ENCODE data around the gene B3GNT7. TPM values are rescaled to one million over a fixed set of nuclear protein-coding genes. Genes with fewer than 3 reads are reported as not detected.
"Not testable (repeated sequence)": the region's sequence is repeated elsewhere in the genome, so short reads cannot be mapped to it uniquely, and the experiment has no call there.

B3GNT7 gene
- total and polyA plus RNA-seq, 2 of the 4 experiments (the other 2 are of a cell fraction), result under 0.01 to 0.03 TPM

DNA sequence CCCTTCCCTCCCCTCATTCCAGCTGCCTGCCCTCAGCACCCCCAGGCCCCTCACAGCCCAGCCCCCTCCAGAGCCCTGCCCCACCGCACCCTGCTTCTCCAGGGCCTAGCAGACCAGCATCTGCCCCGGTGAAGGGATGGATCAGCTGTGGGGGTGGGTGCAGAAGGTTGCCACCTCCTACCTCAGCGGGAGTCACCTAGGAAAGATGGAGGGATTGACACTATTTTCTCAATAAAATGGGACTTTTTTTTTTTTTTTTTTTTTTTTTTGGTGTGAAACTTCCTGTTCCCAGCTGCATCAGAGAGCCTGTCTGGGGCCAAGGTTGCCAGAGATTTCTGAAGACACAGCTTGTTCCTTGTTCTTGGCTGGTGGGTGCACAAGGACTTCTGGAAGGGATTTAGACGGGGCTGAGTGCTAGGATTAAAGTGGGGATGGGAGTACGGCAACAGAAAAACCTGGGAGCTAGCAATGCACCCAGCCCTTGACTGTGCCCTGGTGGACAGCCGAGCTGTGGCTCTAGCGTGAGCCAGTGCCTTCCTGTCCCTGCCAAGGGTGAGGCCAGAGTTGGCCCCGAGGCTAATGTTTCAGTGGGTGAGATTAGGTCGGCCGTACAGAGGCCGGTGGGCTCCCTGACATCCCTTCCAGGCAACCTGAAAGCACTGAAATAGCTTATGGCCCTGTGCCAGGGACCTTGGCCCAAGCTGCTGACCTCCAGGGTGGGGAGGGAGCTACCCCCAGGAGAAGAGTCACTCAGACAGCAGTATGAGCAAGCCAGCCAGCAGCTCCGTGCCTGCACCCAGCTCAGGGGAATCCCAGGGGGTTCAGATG lies 4.6 kb downstream of the B3GNT7 start:
- H2BK5ac ChIP-seq (ENCODE audit: low read depth, low read length, poor library complexity, severe bottlenecking), result no peak overlapping the region
- in situ Hi-C loops (cut with MboI; ENCODE audit: low sequenced_read_pairs) (no loop called here), intact Hi-C loops (cut with micrococcal nuclease) (no loop called here), dilution Hi-C loops (cut with HindIII; ENCODE audit: low sequenced_read_pairs, unreplicated experiment) (no loop called here)
- H3K36me3 ChIP-seq (ENCODE audit: control insufficient read depth, insufficient read depth, low read length), result no peaks in the 10 kb centered on the region
- DNase-seq, result no peak
- 48% methylated on average over 6 of the region's 12 CpGs; no CpG with 5 or more reads in 1 of the 2 experiments for WGBS, 2 experiments (ENCODE audit: extremely low coverage in 2 of 2, insufficient read length in 1 of 2)
- peak overlapping the region in 1 of 2 experiments; percentile 12; a peak in 1 of 4 replicates for H4K8ac ChIP-seq (ENCODE audit: low read depth in 2 of 2, low read length in 2 of 2)
- H3K9me3 ChIP-seq (ENCODE audit: control insufficient read depth, insufficient read depth, low read length), result no peaks in the 10 kb centered on the region; the same call in 1 of the 2 replicates
- no peak overlapping the region for H3K23ac ChIP-seq (ENCODE audit: low read depth, low read length)
- no peak overlapping the region for H3K27ac ChIP-seq (ENCODE audit: insufficient read depth, low read length)
- peak overlapping the region; percentile 39; the same call in 1 of the 2 replicates for H2AK5ac ChIP-seq (ENCODE audit: low read depth, low read length)
- H2BK20ac ChIP-seq (ENCODE audit: low read depth, low read length), result no peak overlapping the region
- POLR2A ChIA-PET (ENCODE audit: unreplicated experiment), result no interaction called here
- peak; percentile 45 for ATAC-seq (ENCODE audit: low read depth)
- BruUV-seq (replicated peaks), result no TSS peak
- peaks cover 15% of the 10 kb centered on the region for H3K27me3 ChIP-seq (ENCODE audit: control insufficient read depth, insufficient read depth, low read length)
- no peak overlapping the region for H3K18ac ChIP-seq (ENCODE audit: low read depth, low read length)
- no peaks in the 10 kb centered on the region for H4K20me1 ChIP-seq (ENCODE audit: insufficient read depth, low read length)
- peak overlapping the region; percentile 16; the same call in 1 of the 2 replicates for H4K5ac ChIP-seq (ENCODE audit: low read depth, low read length)
- peak overlapping the region; percentile 40; the same call in 1 of the 2 replicates for H3K14ac ChIP-seq (replicated peaks; ENCODE audit: low read depth, low read length)
- H3K9me1 ChIP-seq (ENCODE audit: insufficient read depth, low read length), result no peaks in the 10 kb centered on the region
- peak overlapping the region; percentile 36; the same call in 1 of the 2 replicates for H3K4ac ChIP-seq (ENCODE audit: low read depth, low read length)
- H3K56ac ChIP-seq (ENCODE audit: extremely low read depth, insufficient read depth, low read length), result no peak overlapping the region
- peak overlapping the region; percentile 46 for H2AFZ ChIP-seq (replicated peaks; ENCODE audit: low read length, poor library complexity)
- peak overlapping the region; percentile 35; the same call in 1 of the 2 replicates for H4K91ac ChIP-seq (ENCODE audit: insufficient read depth, low read depth, low read length)
- no peak overlapping the region for H3K4me2 ChIP-seq (ENCODE audit: low read depth, low read length)
- TF ChIP-seq SMC3 (IDR thresholded peaks at IDR 0.05; ENCODE audit: low read depth, low read length), result no peak
- TF ChIP-seq NFE2L2 (IDR thresholded peaks at IDR 0.05; ENCODE audit: low read depth, low read length), result no peak
- H3K4me1 ChIP-seq (ENCODE audit: control insufficient read depth, insufficient read depth, low read length), result peaks cover 8% of the 10 kb centered on the region
- peak overlapping the region; percentile 70 for H2AK9ac ChIP-seq (replicated peaks; ENCODE audit: low read depth, low read length, poor library complexity)
- no peaks in the 10 kb centered on the region for H3K79me1 ChIP-seq (ENCODE audit: low read depth in 1 of 2, low read length in 2 of 2)
- H3K9ac ChIP-seq (ENCODE audit: low read depth, low read length), result no peak overlapping the region
- no peak overlapping the region for H3K4me3 ChIP-seq (ENCODE audit: insufficient read depth, low read depth, low read length)
- H2BK15ac ChIP-seq (ENCODE audit: low read depth, low read length), result no peak overlapping the region; the same call in 2 of the 3 replicates
- peak overlapping the region; percentile 74 for H2BK120ac ChIP-seq (ENCODE audit: low read depth, low read length)
- CTCF ChIA-PET, result interaction anchor here (0.6 to 1.0 kb wide), 4 partner anchors 13 to 442 kb away, joined by 3 to 5 read pairs (median 4); no protein-coding TSS in a partner anchor

DNA sequence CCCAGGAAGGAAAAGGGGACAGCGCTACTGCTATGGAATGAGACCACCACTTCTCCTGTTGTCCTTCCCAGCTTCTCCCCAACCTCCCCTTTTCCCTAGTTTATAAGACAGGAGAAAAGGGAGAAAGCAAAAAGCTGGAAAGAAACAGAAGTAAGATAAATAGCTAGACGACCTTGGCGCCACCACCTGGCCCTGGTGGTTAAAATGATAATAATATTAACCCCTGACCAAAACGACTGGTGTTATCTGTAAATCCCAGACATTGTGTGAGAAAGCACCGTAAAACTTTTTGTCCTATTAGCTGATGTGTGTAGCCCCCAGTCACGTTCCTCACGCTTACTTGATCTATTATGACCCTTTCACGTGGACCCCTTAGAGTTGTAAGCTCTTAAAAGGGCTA lies 5.2 kb downstream of the B3GNT7 start:
- 0 out of 2 replicates have a peak overlapping the region, but pooled peaks have one; percentile 74 for H2BK120ac ChIP-seq (ENCODE audit: low read depth, low read length)
- POLR2A ChIA-PET (ENCODE audit: unreplicated experiment), result not testable (repeated sequence)

More for the DNA sequence above, 5.2 kb downstream of the B3GNT7 start:
- ATAC-seq (ENCODE audit: low read depth); H3K27me3 ChIP-seq (ENCODE audit: control insufficient read depth, insufficient read depth, low read length); intact Hi-C loops (cut with micrococcal nuclease); H4K8ac ChIP-seq (ENCODE audit: low read depth in 2 of 2, low read length in 2 of 2); H3K79me1 ChIP-seq (ENCODE audit: low read depth in 1 of 2, low read length in 2 of 2); H3K4ac ChIP-seq (ENCODE audit: low read depth, low read length); H3K9ac ChIP-seq (ENCODE audit: low read depth, low read length); H2BK15ac ChIP-seq (ENCODE audit: low read depth, low read length); dilution Hi-C loops (cut with HindIII; ENCODE audit: low sequenced_read_pairs, unreplicated experiment); H3K4me2 ChIP-seq (ENCODE audit: low read depth, low read length); H3K14ac ChIP-seq (replicated peaks; ENCODE audit: low read depth, low read length); H3K27ac ChIP-seq (ENCODE audit: insufficient read depth, low read length); H3K4me3 ChIP-seq (ENCODE audit: insufficient read depth, low read depth, low read length); H3K9me3 ChIP-seq (ENCODE audit: control insufficient read depth, insufficient read depth, low read length); BruUV-seq (replicated peaks); H3K23ac ChIP-seq (ENCODE audit: low read depth, low read length); H2BK5ac ChIP-seq (ENCODE audit: low read depth, low read length, poor library complexity, severe bottlenecking); DNase-seq; H2BK20ac ChIP-seq (ENCODE audit: low read depth, low read length); H3K56ac ChIP-seq (ENCODE audit: extremely low read depth, insufficient read depth, low read length); H3K4me1 ChIP-seq (ENCODE audit: control insufficient read depth, insufficient read depth, low read length); in situ Hi-C loops (cut with MboI; ENCODE audit: low sequenced_read_pairs); H3K9me1 ChIP-seq (ENCODE audit: insufficient read depth, low read length); H3K36me3 ChIP-seq (ENCODE audit: control insufficient read depth, insufficient read depth, low read length); H4K91ac ChIP-seq (ENCODE audit: insufficient read depth, low read depth, low read length); H4K5ac ChIP-seq (ENCODE audit: low read depth, low read length); H3K18ac ChIP-seq (ENCODE audit: low read depth, low read length); H4K20me1 ChIP-seq (ENCODE audit: insufficient read depth, low read length): not testable (repeated sequence)
- CTCF ChIA-PET, result interaction anchor here (0.6 to 1.0 kb wide), 3 partner anchors 12 to 104 kb away, joined by 3 to 5 read pairs (median 3); no protein-coding TSS in a partner anchor
- WGBS, 2 experiments (ENCODE audit: extremely low coverage in 2 of 2, insufficient read length in 1 of 2), result no CpG with 5 or more reads among the region's 8 CpGs
- peak overlapping the region; percentile 46 for H2AFZ ChIP-seq (replicated peaks; ENCODE audit: low read length, poor library complexity)
- peak overlapping the region; percentile 70 for H2AK9ac ChIP-seq (replicated peaks; ENCODE audit: low read depth, low read length, poor library complexity)
- H2AK5ac ChIP-seq (ENCODE audit: low read depth, low read length), result peak overlapping the region; percentile 39; the same call in 1 of the 2 replicates

Data from IMR-90 (cell line).